MG63 (cell line): ENCODE measurements around the gene TSBP1. TPM values are rescaled to one million over a fixed set of nuclear protein-coding genes. Genes with fewer than 3 reads are reported as not detected.
"Not testable (repeated sequence)": the region's sequence is repeated elsewhere in the genome, so short reads cannot be mapped to it uniquely, and the experiment has no call there.

ENCODE experiments used
- DNase-seq: peaks from one replicate; pipeline ENCODE4 v3.0.0-alpha.2; 2020
- H3K27me3 ChIP-seq: fragments of 250-450 bp; sonication (Bioruptor Pico); 2 replicates; pipeline ENCODE4 v1.5.1; 2020; ENCODE audit warnings: mild to moderate bottlenecking, moderate library complexity
- H3K36me3 ChIP-seq: fragments of 250-450 bp; sonication (Bioruptor Pico); 2 replicates; pipeline ENCODE4 v1.5.1; 2020; ENCODE audit warnings: mild to moderate bottlenecking, moderate library complexity
- H3K4me3 ChIP-seq: fragments of 250-450 bp; sonication (Bioruptor Pico); 2 replicates; pipeline ENCODE4 v1.5.1; 2020; ENCODE audit warnings: mild to moderate bottlenecking, moderate library complexity
- H3K9me3 ChIP-seq: fragments of 250-450 bp; sonication (Bioruptor Pico); 2 replicates; pipeline ENCODE4 v1.5.1; 2020; ENCODE audit warnings: mild to moderate bottlenecking, moderate library complexity
- total RNA-seq: library from RNA; depleted of rRNA; stranded (reverse); fragments of >200 nt; shearing (Covaris generic); gene quantifications from 2 replicates; pipeline ENCODE4 v1.2.3, GENCODE V29; 2014; ENCODE audit warnings: low replicate concordance

Gene TSBP1
- total RNA-seq, 1 experiment from 2014 or later = not detected

DNA sequence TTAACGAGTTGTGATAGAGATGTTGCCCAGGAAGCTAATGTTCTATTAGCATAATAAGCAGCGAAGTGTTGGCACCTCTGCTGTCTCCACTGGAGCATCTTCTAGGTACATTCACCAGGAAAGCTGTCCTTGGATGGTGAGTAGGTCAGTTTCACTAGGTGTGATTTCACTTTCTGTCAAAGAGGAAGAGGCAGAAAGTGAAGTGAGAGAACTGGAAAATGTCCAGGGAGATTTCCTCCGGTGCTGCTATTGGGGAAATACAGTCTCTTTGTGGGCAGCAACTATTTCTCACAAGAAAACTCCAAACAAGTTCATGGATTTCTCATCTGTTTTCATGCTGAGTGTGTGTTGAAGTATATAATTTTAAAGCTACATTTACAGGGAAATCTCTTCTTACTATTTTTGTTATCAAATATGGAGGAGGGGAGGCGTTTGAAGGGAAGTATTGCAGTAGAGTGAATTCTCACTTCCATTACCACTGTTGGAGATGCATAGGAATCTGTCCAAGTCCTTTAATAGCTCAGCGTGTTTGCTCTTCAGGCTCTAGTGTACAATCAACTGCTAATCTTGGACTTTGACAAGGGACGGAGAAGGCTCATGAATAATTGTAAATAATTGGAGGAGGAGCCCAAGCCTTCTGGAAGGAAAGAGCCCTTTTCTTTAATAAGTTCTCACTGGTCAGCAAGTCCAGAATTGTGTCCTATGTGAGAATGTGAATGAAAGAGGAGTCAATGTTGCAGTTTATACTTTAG is 16.1 kb upstream of the TSBP1 start:
- H3K36me3 ChIP-seq = no peaks in the 10 kb centered on the region
- H3K27me3 ChIP-seq = no peaks in the 10 kb centered on the region; the same call in 1 of the 2 replicates
- no peaks in the 10 kb centered on the region for H3K9me3 ChIP-seq
- DNase-seq = no peak
- H3K4me3 ChIP-seq = no peak overlapping the region

DNA sequence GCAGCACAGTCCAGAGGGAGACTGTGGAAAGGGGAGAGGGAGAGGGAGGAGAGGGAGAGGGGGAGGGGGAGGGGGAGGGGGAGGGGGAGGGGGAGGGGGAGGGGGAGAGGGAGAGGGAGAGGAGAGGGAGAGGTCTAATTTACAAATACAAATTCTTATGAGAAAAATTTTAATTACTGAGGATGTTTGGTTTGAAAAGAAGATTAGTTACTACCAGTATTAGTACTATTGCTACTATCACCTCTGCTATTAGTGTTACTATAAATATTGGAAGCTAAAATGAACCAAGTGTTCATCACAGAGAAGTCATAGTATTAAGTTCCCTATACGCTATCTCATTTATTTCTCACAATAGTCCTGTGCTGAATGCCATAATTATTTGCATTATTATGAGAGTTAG is 14.3 kb upstream of the TSBP1 start:
- Histone ChIP-seq H3K9me3 (no peaks in the 10 kb centered on the region), H3K4me3 (no peak overlapping the region), H3K27me3 (no peaks in the 10 kb centered on the region; the same call in 1 of the 2 replicates), H3K36me3 (no peaks in the 10 kb centered on the region)
- no peak for DNase-seq

DNA sequence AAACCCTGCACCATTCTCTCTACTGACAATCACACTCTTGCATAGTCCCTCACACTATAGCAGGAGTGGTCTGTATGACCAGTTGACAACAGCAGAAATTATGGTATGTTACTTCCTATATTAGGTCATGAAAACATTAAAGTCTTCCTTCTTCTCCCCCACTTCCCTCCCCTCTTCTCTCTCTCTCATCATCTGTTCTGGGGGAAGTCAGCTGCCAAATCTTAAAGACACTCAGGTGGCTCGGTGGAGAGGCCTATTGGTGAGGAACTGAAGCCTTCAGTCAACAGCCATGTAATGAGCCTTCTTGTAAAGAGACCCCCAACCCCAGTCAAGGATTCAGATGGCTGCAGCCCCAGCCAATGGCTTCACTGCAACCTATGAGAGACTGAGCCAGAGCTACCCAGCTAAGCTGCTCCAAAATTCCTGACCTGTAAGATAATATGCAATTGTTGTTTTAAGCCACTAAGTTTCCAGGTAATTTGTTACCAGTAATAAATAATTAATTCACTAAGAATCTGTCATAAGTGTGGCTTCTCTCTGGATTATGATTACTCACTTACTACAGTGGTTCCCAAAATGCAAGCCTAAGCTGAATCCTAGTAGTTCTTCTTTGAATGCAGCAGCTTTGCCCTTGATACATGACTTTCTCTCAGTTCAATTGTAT is 11.2 kb upstream of the TSBP1 start:
- Histone ChIP-seq H3K4me3 (no peak overlapping the region), H3K36me3 (no peaks in the 10 kb centered on the region), H3K27me3 (no peaks in the 10 kb centered on the region; the same call in 1 of the 2 replicates), H3K9me3 (no peaks in the 10 kb centered on the region)
- no peak for DNase-seq

DNA sequence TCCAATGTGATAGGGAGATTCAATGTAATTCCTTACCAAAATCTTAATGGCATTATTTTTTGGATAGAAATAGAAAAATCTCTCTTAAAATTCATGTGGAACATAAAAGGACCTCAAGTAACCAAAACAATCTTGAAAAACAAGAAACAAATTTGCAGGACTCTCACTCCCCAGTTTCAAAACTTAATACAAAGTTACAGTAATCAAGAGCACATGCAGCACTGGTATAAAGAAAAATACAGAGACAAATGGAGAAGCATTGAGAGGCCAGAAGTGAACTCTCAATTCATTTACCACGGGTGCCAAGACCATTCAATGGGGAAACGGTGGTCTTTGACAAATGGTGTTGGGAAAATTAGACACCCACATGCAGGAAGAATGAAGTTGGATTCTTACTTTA is 7.8 kb upstream of the TSBP1 start:
- no peaks in the 10 kb centered on the region for H3K9me3 ChIP-seq
- H3K4me3 ChIP-seq = no peak overlapping the region
- H3K27me3 ChIP-seq = no peaks in the 10 kb centered on the region
- no peaks in the 10 kb centered on the region for H3K36me3 ChIP-seq
- DNase-seq = no peak

DNA sequence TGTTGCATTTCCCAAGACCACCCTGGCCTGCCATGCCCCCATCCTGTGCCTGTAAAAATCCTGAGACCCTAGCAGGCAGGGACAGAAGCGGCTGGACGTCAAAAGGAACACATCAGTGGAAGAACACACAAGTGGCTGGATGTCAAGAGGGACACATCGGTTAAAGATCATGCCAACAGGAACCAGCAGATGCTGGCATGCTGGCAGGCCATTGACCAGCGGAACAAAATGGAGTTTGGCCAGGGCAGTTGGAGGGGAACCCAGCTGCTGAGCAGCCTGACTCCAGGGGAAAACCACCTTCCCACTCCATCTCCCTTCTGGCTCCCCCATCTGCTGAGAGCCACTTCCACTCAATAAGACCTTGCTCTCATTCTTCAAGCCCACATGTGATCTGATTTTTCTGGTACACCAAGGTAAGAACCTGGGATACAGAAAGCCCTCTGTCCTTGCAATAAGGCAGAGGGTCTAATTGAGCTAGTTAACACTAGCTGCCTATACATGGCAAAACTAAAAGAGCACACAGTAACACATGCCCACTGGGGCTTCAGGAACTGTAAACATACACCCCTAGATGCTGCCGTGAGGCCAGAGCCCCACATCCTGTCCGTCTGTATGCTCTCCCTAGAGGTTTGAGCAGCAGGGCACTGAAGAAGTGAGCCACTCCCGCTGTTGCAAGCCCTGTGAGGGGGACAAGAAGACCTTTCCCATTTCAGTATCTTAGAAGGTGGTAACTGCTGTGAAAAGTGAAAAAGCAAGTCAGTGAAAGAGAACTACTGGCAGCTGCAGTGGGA is 4.2 kb upstream of the TSBP1 start:
- DNase-seq = no peak
- H3K36me3 ChIP-seq = no peaks in the 10 kb centered on the region
- H3K27me3 ChIP-seq = no peaks in the 10 kb centered on the region
- H3K4me3 ChIP-seq = no peak overlapping the region
- no peaks in the 10 kb centered on the region for H3K9me3 ChIP-seq

DNA sequence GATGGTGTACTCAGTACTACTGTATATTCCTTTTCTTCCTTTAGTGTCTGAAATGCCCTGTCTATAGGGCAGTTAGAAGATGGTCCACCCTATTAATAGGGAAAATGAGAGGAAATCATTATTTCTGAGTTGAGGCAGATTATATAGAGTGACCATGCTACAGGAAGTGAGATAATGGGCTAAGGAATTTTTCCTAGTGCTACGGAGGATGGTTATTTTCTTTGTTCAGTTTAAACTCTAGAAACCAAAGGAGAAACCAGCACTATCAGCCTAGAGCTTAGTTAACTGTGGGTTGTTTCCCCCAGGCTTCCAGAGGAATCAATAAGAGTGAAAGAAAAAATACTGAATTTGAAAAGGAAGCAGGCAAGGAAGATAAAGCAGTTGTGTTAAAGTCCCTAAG is 474 bp downstream of the TSBP1 start:
- Histone ChIP-seq H3K36me3 (no peaks in the 10 kb centered on the region), H3K9me3 (no peaks in the 10 kb centered on the region), H3K4me3 (no peak overlapping the region), H3K27me3 (no peaks in the 10 kb centered on the region)
- DNase-seq = no peak

DNA sequence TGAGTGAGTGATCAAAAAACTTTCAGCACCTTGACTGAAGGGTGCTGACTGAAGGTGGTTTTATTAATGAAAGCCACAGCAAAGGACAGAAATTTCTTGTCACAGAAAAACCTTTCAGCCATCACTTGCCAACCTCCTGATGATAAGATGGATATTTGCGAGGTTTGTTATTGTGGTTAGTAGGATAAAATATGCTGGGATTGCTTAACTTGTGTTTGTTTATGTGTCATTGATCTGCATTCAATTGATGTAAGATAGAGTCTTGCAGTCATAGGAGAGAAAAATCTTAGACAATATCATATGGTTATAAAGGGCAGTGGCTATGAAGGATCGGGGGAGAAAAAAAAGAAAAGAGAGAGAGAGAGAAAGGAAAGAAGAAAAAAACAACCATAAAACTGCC is 1.2 kb downstream of the TSBP1 start:
- H3K36me3 ChIP-seq = no peaks in the 10 kb centered on the region
- H3K4me3 ChIP-seq = no peak overlapping the region
- no peaks in the 10 kb centered on the region for H3K9me3 ChIP-seq
- DNase-seq = no peak
- H3K27me3 ChIP-seq = no peaks in the 10 kb centered on the region

DNA sequence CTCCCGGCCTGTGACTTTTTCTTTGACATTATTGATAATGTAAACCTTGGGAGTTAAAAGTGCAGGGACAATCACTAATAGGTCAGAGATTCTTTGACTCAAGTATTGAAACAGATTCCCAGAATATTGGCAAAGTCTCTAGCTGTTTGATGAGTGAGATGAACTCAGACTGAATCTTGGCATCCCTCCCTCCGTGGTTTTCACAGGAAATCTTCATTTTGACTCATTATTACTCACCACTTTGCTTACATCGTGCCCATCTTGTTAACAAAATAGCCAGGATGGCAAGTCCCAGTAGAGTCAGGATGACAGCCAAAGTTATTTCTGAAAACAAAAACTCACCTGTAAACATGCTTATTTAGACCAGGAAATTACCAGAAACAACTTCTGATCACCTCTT is 2.0 kb downstream of the TSBP1 start:
- Histone ChIP-seq H3K9me3 (no peaks in the 10 kb centered on the region), H3K4me3 (no peak overlapping the region), H3K27me3 (no peaks in the 10 kb centered on the region), H3K36me3 (no peaks in the 10 kb centered on the region)
- DNase-seq = peak; percentile 37

DNA sequence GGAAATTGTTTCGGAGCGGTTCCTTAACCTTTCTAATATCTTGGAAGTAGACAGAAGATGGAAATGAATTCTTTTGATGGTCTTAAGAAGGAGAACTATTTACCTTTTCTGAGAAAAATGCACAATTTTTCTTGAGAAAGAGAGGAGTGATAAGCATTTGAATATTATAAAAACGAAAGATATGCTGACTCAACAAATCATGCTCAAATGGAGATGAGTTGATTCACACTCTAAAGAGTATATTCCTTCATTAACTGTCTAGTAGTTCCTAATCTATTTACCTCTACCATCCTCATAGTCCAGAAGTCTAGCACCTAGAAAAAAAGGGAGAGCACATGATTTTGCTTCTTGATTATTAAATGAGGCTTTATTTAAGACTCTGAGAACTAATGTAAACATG is 4.1 kb downstream of the TSBP1 start:
- Histone ChIP-seq H3K36me3 (no peaks in the 10 kb centered on the region), H3K27me3 (no peaks in the 10 kb centered on the region), H3K4me3 (no peak overlapping the region), H3K9me3 (no peaks in the 10 kb centered on the region)
- no peak for DNase-seq

DNA sequence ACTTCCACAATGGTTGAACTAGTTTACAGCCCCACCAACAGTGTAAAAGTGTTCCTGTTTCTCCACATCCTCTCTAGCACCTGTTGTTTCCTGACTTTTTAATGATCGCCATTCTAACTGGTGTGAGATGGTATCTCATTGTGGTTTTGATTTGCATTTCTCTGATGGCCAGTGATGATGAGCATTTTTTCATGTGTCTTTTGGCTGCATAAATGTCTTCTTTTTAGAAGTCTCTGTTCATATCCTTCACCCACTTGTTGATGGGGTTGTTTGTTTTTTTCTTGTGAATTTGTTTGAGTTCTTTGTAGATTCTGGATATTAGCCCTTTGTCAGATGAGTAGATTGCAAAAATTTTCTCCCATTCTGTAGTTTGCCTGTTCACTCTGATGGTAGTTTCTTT is 12.5 kb downstream of the TSBP1 start:
- not testable (repeated sequence) for DNase-seq, H3K27me3 ChIP-seq, H3K4me3 ChIP-seq, H3K9me3 ChIP-seq, H3K36me3 ChIP-seq

DNA sequence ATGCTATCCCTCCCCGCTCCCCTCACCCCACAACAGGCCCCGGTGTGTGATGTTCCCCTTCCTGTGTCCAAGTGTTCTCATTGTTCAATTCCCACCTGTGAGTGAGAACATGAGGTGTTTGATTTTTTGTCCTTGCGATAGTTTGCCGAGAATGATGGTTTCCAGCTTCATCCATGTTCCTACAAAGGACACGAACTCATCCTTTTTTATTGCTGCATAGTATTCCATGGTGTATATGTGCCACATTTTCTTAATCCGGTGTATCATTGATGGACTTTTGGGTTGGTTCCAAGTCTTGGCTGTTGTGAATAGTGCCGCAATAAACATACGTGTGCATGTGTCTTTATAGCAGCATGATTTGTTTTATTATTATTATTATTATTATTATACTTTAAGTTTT is 13.2 kb downstream of the TSBP1 start:
- H3K4me3 ChIP-seq, DNase-seq, H3K27me3 ChIP-seq, H3K36me3 ChIP-seq, H3K9me3 ChIP-seq: not testable (repeated sequence)

DNA sequence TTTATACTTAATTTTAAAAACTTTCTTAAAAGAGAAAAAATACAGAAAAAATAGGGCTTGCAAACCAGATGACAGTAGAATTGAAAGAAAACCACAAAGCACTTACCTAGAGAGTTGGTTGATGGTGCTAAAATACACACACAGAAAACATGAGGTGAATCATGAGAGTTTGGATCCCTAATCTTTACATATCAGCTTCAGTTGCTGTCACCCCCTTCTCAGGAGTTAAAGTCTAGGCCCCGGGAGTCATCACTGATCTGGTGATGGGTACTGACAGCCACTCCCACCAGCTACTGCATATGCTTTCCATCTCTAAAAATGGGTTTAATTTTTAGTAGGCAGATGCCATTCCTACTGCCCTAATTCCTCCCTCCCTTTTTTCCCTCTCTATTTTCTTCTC is 16.7 kb downstream of the TSBP1 start:
- H3K27me3 ChIP-seq = no peaks in the 10 kb centered on the region
- no peak overlapping the region for H3K4me3 ChIP-seq
- H3K36me3 ChIP-seq = no peaks in the 10 kb centered on the region
- no peaks in the 10 kb centered on the region for H3K9me3 ChIP-seq
- no peak for DNase-seq

DNA sequence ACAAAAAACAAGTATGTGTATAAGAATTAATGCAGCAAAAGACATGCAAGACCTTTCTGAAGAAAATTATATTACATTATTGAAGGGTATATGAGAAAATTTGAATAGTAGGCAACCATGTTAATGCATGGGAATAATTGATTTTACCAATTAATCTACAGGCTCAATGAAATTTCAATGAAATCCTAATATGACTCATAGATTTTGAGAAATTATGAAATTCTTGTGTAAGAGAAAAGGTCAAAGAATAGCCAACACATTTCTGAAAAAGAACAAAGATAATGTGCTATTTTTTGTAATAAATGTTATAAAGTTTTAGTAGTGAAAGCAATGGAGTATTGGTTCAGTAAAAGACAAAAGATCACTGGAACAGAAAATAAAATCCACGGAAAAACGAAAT is 18.4 kb downstream of the TSBP1 start:
- no peak for DNase-seq
- no peak overlapping the region for H3K4me3 ChIP-seq
- no peaks in the 10 kb centered on the region for H3K9me3 ChIP-seq
- no peaks in the 10 kb centered on the region for H3K36me3 ChIP-seq
- H3K27me3 ChIP-seq = no peaks in the 10 kb centered on the region

DNA sequence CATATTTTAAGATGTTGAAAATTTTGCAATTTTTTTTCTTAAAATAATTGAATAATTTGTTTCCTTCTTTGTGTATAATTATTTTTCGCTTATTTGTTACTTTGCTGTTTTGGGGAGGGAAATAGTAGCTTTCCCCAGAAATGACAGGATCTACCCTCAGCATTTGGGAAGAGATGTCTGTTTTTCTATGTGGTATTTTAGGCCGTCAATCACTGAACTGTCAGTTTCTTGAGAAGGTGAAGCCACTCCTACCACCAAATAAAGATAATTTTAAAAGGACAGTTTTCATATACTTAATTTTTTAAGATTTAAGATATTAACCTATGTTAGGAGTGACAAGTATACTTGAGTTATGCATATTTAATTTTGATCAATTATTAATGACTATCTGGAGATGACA is 31.5 kb downstream of the TSBP1 start:
- Histone ChIP-seq H3K36me3 (no peaks in the 10 kb centered on the region), H3K27me3 (no peaks in the 10 kb centered on the region), H3K4me3 (no peak overlapping the region), H3K9me3 (no peaks in the 10 kb centered on the region)
- DNase-seq = no peak

DNA sequence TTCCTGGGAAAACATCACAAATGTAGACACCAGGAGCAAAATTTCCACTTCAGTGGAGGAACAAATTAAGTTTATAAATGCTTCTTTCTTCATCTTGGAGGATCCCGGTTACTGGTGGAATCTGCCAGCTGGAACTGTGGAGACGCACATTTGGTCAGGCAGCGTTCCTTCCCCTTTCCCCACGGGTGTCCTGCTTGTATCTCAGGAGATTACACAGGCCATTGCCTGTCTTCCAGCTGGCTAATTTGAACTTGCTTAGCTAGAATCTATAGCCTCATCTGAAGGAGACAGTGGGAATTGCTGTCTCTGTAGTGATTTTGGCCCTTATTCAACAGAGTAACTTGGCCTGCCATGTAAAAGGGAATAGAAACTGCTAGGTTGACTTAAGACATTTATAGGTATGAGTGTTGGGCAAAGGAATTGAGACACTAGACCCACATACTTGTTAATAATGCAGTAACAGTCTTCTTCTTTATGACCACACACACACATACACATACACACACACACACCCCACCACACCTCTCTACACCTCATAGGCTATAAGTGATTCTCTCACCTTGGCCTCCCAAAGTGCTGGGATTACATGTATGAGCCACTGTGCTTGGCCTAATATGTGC is 34.4 kb downstream of the TSBP1 start:
- DNase-seq = no peak
- Histone ChIP-seq H3K36me3 (no peaks in the 10 kb centered on the region), H3K4me3 (no peak overlapping the region), H3K9me3 (no peaks in the 10 kb centered on the region), H3K27me3 (no peaks in the 10 kb centered on the region)

DNA sequence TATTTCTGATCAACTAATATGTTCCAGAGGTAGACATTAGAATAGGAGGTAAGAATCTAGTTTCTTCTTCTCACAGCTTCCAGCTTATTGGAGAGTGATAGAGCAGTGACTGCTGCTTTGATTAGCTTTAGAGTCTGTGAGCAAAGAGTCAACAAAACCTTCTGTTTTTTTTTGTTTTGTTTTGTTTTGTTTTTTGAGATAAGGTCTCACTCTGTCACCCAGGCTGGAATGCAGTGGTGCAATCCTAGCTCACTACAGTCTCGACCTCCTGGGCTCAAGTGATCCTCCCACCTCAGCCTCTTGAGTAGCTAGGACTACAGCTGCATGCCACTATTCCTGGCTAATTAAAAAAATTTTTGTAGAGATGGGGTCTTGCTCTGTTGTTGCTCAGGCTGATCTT is 39.3 kb downstream of the TSBP1 start:
- Histone ChIP-seq H3K27me3 (no peaks in the 10 kb centered on the region), H3K9me3 (no peaks in the 10 kb centered on the region), H3K36me3 (no peaks in the 10 kb centered on the region), H3K4me3 (no peak overlapping the region)
- no peak for DNase-seq

DNA sequence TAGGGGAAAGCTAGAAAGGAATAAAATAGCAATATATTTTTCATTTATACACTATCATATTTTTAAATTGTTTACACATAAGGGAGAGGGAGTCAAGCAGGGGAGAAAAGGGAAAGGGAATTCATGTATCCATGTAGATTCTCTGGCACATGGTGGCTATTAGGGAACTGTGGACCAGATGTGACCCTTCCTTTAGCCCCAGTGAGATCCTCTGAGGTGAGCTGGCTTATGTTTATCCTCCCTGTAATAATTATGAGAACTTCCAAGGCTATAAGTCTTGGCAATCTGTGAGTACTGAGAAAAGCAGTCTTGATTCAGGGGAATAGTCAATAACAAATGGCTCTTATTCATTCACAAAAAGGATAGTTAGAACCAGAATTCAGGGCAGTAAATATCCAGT is 42.6 kb downstream of the TSBP1 start:
- DNase-seq = no peak
- H3K9me3 ChIP-seq = no peaks in the 10 kb centered on the region
- no peaks in the 10 kb centered on the region for H3K36me3 ChIP-seq
- no peak overlapping the region for H3K4me3 ChIP-seq
- no peaks in the 10 kb centered on the region for H3K27me3 ChIP-seq
